Measurements from ENCODE around the gene NAA25. TPM values are rescaled to one million over a fixed set of nuclear protein-coding genes. Genes with fewer than 3 reads are reported as not detected.

The NAA25 gene
- total and polyA plus RNA-seq, 9 of the 15 experiments (the other 6 are each of a cell fraction or from before 2014, with no cell fraction given) = 26.6 to 59.6 (median 48.9) TPM

GRCh38 chr12:112013601-112014402, 94.8 kb downstream of the NAA25 start (continued):
- TF ChIP-seq TCF15 (CRISPR knock-in tag; IDR thresholded peaks at IDR 0.05) = no peak
- TF ChIP-seq ZFPM2 (CRISPR knock-in tag; IDR thresholded peaks at IDR 0.05) = no peak
- TF ChIP-seq NR2C1 (IDR thresholded peaks at IDR 0.05) = no peak
- no peak for TF ChIP-seq NR2C1 (tag; IDR thresholded peaks at IDR 0.05)
- no peak for TF ChIP-seq MEIS2 (IDR thresholded peaks at IDR 0.05; ENCODE audit: partially characterized antibody)
- peak in 1 of 2 experiments; percentile 20; a peak in 2 of 4 replicates for TF ChIP-seq MLLT1 (IDR thresholded peaks at IDR 0.05)
- TF ChIP-seq STAT6 (CRISPR knock-in tag; IDR thresholded peaks at IDR 0.05) = no peak; the same call in 1 of the 2 replicates
- no peak for TF ChIP-seq RFX5 (IDR thresholded peaks at IDR 0.05; ENCODE audit: low read depth, low read length)
- TF ChIP-seq KDM4B (IDR thresholded peaks at IDR 0.05; ENCODE audit: borderline replicate concordance in 2 of 2, low read depth in 1 of 2) = no peak
- TF ChIP-seq EWSR1 (IDR thresholded peaks at IDR 0.05; ENCODE audit: borderline replicate concordance, low read depth, partially characterized antibody) = no peak
- TF ChIP-seq DIDO1 (tag; IDR thresholded peaks at IDR 0.05; ENCODE audit: low read depth) = no peak
- TF ChIP-seq RAD21 (CRISPR knock-in tag; conservative IDR thresholded peaks at IDR 0.05 in 1 of 2, IDR thresholded peaks at IDR 0.05 in 1 of 2) = 0 out of 4 replicates have a peak, but pooled peaks of 1 of the 2 experiments have one; percentile 21
- no peak for TF ChIP-seq NFYB (IDR thresholded peaks at IDR 0.05; ENCODE audit: extremely low read depth, insufficient read length)
- no peak for TF ChIP-seq SNAPC5 (CRISPR knock-in tag; IDR thresholded peaks at IDR 0.05)
- TF ChIP-seq MEF2A (IDR thresholded peaks at IDR 0.05; ENCODE audit: control insufficient read depth, low read depth, low read length) = no peak
- no peak; the same call in 1 of the 2 replicates for TF ChIP-seq ZBTB49 (CRISPR knock-in tag; IDR thresholded peaks at IDR 0.05; ENCODE audit: borderline replicate concordance)
- TF ChIP-seq CAMTA2 (CRISPR knock-in tag; conservative IDR thresholded peaks at IDR 0.05) = no peak
- TF ChIP-seq SIRT6 (IDR thresholded peaks at IDR 0.05; ENCODE audit: low read depth, low read length) = no peak
